ENCODE measurements around the gene AHI1.

GRCh38 chr6:135320721-135321621, 176.6 kb downstream of the AHI1 start:
- TF ChIP-seq POLR2A (IDR thresholded peaks at IDR 0.05): no peak
- TF ChIP-seq, protein P1, sequence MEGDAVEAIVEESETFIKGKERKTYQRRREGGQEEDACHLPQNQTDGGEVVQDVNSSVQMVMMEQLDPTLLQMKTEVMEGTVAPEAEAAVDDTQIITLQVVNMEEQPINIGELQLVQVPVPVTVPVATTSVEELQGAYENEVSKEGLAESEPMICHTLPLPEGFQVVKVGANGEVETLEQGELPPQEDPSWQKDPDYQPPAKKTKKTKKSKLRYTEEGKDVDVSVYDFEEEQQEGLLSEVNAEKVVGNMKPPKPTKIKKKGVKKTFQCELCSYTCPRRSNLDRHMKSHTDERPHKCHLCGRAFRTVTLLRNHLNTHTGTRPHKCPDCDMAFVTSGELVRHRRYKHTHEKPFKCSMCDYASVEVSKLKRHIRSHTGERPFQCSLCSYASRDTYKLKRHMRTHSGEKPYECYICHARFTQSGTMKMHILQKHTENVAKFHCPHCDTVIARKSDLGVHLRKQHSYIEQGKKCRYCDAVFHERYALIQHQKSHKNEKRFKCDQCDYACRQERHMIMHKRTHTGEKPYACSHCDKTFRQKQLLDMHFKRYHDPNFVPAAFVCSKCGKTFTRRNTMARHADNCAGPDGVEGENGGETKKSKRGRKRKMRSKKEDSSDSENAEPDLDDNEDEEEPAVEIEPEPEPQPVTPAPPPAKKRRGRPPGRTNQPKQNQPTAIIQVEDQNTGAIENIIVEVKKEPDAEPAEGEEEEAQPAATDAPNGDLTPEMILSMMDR (IDR thresholded peaks at IDR 0.05): no peak

Measured in tibial nerve (tissue), 3 donors.